ENCODE results near the gene CRYBG1.

Gene CRYBG1

GRCh38 chr6:106508277-106508676 lies 147.8 kb downstream of the CRYBG1 start:
- ChIA-PET POLR2A (ENCODE audit: low non-redundant PET) (no interaction called here), CTCF (interaction anchor here (0.7 kb wide), 1 partner anchor 54 kb away, joined by 4 read pairs; no protein-coding TSS in a partner anchor)
- DNase-seq (ENCODE audit: low spot score) = no peak
- no peak for TF ChIP-seq CTCF (conservative IDR thresholded peaks at IDR 0.05; ENCODE audit: low read depth)
- peak overlapping the region; percentile 54 for H3K27ac ChIP-seq

GRCh38 chr6:106508834-106509233 lies 148.3 kb downstream of the CRYBG1 start:
- peak overlapping the region; percentile 98 for H3K27ac ChIP-seq
- no peak for TF ChIP-seq CTCF (conservative IDR thresholded peaks at IDR 0.05; ENCODE audit: low read depth)
- POLR2A ChIA-PET (ENCODE audit: low non-redundant PET) = no interaction called here
- CTCF ChIA-PET = interaction anchor here (0.6 to 1.5 kb wide), 5 partner anchors 53 to 252 kb away, joined by 3 to 4 read pairs (median 3); partner anchors contain the start of gene ATG5
- DNase-seq (ENCODE audit: low spot score) = no peak

GRCh38 chr6:106509420-106510089 lies 149.0 kb downstream of the CRYBG1 start:
- CTCF ChIA-PET = interaction anchor here (0.6 to 1.5 kb wide), 4 partner anchors 170 to 1377 kb away, joined by 3 to 6 read pairs (median 3); partner anchors contain the start of gene ATG5
- peak overlapping the region; percentile 98 for H3K27ac ChIP-seq
- POLR2A ChIA-PET (ENCODE audit: low non-redundant PET) = interaction anchor here (0.6 kb wide), 1 partner anchor 11 kb away, joined by 5 read pairs; no protein-coding TSS in a partner anchor
- DNase-seq (ENCODE audit: low spot score) = no peak
- no peak for TF ChIP-seq CTCF (conservative IDR thresholded peaks at IDR 0.05; ENCODE audit: low read depth)

- POLR2A ChIA-PET (ENCODE audit: low non-redundant PET) = interaction anchor here (0.6 kb wide), 1 partner anchor 12 kb away, joined by 5 read pairs; no protein-coding TSS in a partner anchor
- H3K27ac ChIP-seq = peak overlapping the region; percentile 98
Observed at GRCh38 chr6:106510090-106510970, 149.8 kb downstream of the CRYBG1 start.

GRCh38 chr6:106511288-106512047 lies 151.0 kb downstream of the CRYBG1 start:
- ChIA-PET POLR2A (ENCODE audit: low non-redundant PET) (interaction anchor here (0.6 kb wide), 1 partner anchor 15 kb away, joined by 3 read pairs; no protein-coding TSS in a partner anchor), CTCF (interaction anchor here (0.8 to 1.0 kb wide), 3 partner anchors 14 to 56 kb away, joined by 3 to 7 read pairs (median 4); no protein-coding TSS in a partner anchor)
- peak; percentile 60 for DNase-seq (ENCODE audit: low spot score)
- no peak for TF ChIP-seq CTCF (conservative IDR thresholded peaks at IDR 0.05; ENCODE audit: low read depth)
- peak overlapping the region; percentile 98 for H3K27ac ChIP-seq

More at GRCh38 chr6:106510090-106510970, 149.8 kb downstream of the CRYBG1 start:
- peak; percentile 69 for DNase-seq (ENCODE audit: low spot score)
- CTCF ChIA-PET = interaction anchor here (0.6 to 1.5 kb wide), 2 partner anchors 171 to 1376 kb away, joined by 3 to 6 read pairs; no protein-coding TSS in a partner anchor
- no peak for TF ChIP-seq CTCF (conservative IDR thresholded peaks at IDR 0.05; ENCODE audit: low read depth)

Data from RWPE1 (cell line).